Heart left ventricle (tissue), 16 donors: ENCODE data around the gene MIEN1. TPM values are rescaled to one million over a fixed set of nuclear protein-coding genes. Genes with fewer than 3 reads are reported as not detected.

ENCODE experiments used
- ATAC-seq, 4 donors: fragments of 200-7000 bp; cut with Tn5 transposase; one replicate each; pipeline ENCODE4 v1.9.1; 2020 to 2022; ENCODE audit warnings: moderate library complexity in 4 of 4, mild to moderate bottlenecking in 3 of 4, moderate number of reproducible peaks in 1 of 4
- DNase-seq, 5 donors: peaks; one replicate each; pipeline ENCODE4 v3.0.0-alpha.2; 2020
- H3K27ac ChIP-seq, 12 donors: fragments of 200-600 bp; sonication (generic) in 4 of 12; one replicate each; pipeline versions ENCODE4 v1.5.0 to v1.8.0; 2016 to 2022; ENCODE audit warnings: mild to moderate bottlenecking in 2 of 12
- H3K27me3 ChIP-seq, 9 donors: fragments of 200-600 bp; sonication (generic) in 2 of 9; one replicate each; pipeline versions ENCODE4 v1.5.1 to v1.8.0; 2016 to 2022; ENCODE audit warnings: mild to moderate bottlenecking in 3 of 9
- H3K36me3 ChIP-seq, 9 donors: fragments of 200-600 bp; sonication (generic) in 2 of 9; one replicate each; pipeline versions ENCODE4 v1.5.0 to v1.8.0; 2018 to 2022; ENCODE audit warnings: mild to moderate bottlenecking in 2 of 9
- H3K4me1 ChIP-seq, 12 donors: fragments of 200-600 bp; sonication (generic) in 4 of 12; one replicate each; pipeline versions ENCODE4 v1.5.0 to v1.8.0; 2016 to 2022; ENCODE audit warnings: mild to moderate bottlenecking in 3 of 12
- H3K4me3 ChIP-seq, 12 donors: fragments of 200-600 bp; sonication (generic) in 4 of 12; one replicate each; pipeline versions ENCODE4 v1.5.0 to v1.8.0; 2017 to 2022; ENCODE audit warnings: mild to moderate bottlenecking in 9 of 12, moderate library complexity in 4 of 12
- H3K9me3 ChIP-seq, 12 donors: fragments of 200-600 bp; sonication (generic) in 4 of 12; one replicate each; pipeline versions ENCODE4 v1.5.0 to v1.8.0; 2016 to 2022; ENCODE audit warnings: mild to moderate bottlenecking in 1 of 12
- POLR2A ChIP-seq, 2 donors: fragments of 450-650 bp; IDR thresholded peaks; one replicate each; pipeline ENCODE4 v1.6.1; 2017; ENCODE audit warnings: antibody characterized with exemption in 2 of 2, mild to moderate bottlenecking in 2 of 2, moderate library complexity in 2 of 2
- WGBS, 4 donors: extraction: QIAGEN DNeasy Blood & Tissue Kit in 2 of 4; methylation state at CpG; one replicate each; pipeline versions ENCODE4 v1.1.5 to v1.1.7; 2013 to 2018; 5-methylcytosine and 5-hydroxymethylcytosine counted together
- intact Hi-C, 10 donors: fragments of 100-400 bp; cut with DNase I; formaldehyde crosslinking; loops; one replicate each; pipeline versions ENCODE4 v1.11.1 to v1.14.2; 2022
- microRNA-seq, 4 donors: library from miRNA; unstranded; fragments of <30 nt; microRNA quantifications; one replicate each; pipeline versions ENCODE4 to v1.2.0, GENCODE V29; 2017 to 2020
- polyA plus RNA-seq, 2 donors: library from polyadenylated mRNA; stranded (reverse); fragments of 200-250 nt; gene quantifications; one replicate each; pipeline ENCODE4 v1.2.3, GENCODE V29; 2013
- total RNA-seq, 9 donors: library from RNA; depleted of rRNA in 2 of 9; stranded (reverse); fragments of >200 nt in 2 of 9; fragmentation: NEBNext Ultra II Directional in 3 of 9; extraction: Animal tissue kit (Norgen Biotek cat#: 25700) in 3 of 9; gene quantifications; one replicate each; pipeline versions ENCODE4 v1.1.0 to v1.2.4, GENCODE V29; 2016 to 2023
- TF ChIP-seq, protein P1 (sequence below), 12 donors: fragments of 200-600 bp; sonication (generic) in 4 of 12; IDR thresholded peaks; one replicate each; pipeline versions ENCODE4 v1.5.0 to v1.8.0; 2018 to 2022; ENCODE audit warnings: antibody characterized with exemption in 12 of 12, mild to moderate bottlenecking in 5 of 12
- donor health status: ischemic (EF 13 %, LVEDD 7.1; RV severe dilation, severe dysfunction).
- donor health status: healthy with polysubstance abuse.
- donor health status: DM: no; HTN: yes; CAD: no.
- donor health status: DM: no; HTN: no; CAD: no.
- donor health status: ischemic (EF 25% LVEDD 6.9; RV normal size, moderate dysfunction).
- donor health status: ischemic (EF 25% LVEDD 5.7; RV mildly dilated, moderate dysfunction).
- donor health status: healthy.
- donor health status: DM: yes; HTN: yes; CAD: no.
- donor health status: ischemic (EF 35%, LVEDD 5.7; RV mildly dilated, moderate dysfunction).
- donor health status: nonischemic (EF 11% LVEDD 7.7; RV severe dilation, severe dysfunction).
- donor health status: DM: yes; HTN: yes; CAD: no.
- donor health status: PGD.
- donor health status: ischemic (EF 29% LVEDD 5.4; RV normal size, mild dysfunction).
- donor health status: nonischemic (EF 23%, LVEDD 6.1; RV moderate dilation, normal function).

MIEN1 gene
- total and polyA plus RNA-seq, 11 donors = 34.3 to 159 (median 55.1) TPM

- no peaks in the 10 kb centered on the region for H3K9me3 ChIP-seq
- no peak overlapping the region for H3K4me3 ChIP-seq
- DNase-seq (peak in 1 of 5 donors; percentile 16), ATAC-seq (no peak)
- 89 to 93% (median 90%) methylated on average over 11 to 12 of the region's 12 CpGs for WGBS, 4 donors
- H3K4me1 ChIP-seq = peaks cover 0 to 30% (median 22%) of the 10 kb centered on the region in 12 donors
- no peaks in the 10 kb centered on the region for H3K27me3 ChIP-seq
- H3K36me3 ChIP-seq = peaks cover 0 to 40% (median 18%) of the 10 kb centered on the region in 9 donors
- intact Hi-C loops = loop anchor here in 3 of 10 donors (5.0 kb wide), 3 partner anchors 43 to 68 kb away; partner anchors contain the start of gene MIEN1 (in 2 of the 3)
- no peak overlapping the region for H3K27ac ChIP-seq
- TF ChIP-seq, protein P1, sequence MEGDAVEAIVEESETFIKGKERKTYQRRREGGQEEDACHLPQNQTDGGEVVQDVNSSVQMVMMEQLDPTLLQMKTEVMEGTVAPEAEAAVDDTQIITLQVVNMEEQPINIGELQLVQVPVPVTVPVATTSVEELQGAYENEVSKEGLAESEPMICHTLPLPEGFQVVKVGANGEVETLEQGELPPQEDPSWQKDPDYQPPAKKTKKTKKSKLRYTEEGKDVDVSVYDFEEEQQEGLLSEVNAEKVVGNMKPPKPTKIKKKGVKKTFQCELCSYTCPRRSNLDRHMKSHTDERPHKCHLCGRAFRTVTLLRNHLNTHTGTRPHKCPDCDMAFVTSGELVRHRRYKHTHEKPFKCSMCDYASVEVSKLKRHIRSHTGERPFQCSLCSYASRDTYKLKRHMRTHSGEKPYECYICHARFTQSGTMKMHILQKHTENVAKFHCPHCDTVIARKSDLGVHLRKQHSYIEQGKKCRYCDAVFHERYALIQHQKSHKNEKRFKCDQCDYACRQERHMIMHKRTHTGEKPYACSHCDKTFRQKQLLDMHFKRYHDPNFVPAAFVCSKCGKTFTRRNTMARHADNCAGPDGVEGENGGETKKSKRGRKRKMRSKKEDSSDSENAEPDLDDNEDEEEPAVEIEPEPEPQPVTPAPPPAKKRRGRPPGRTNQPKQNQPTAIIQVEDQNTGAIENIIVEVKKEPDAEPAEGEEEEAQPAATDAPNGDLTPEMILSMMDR (IDR thresholded peaks at IDR 0.05) = no peak
- no peak for TF ChIP-seq POLR2A (IDR thresholded peaks at IDR 0.05)
Observed at GRCh38 chr17:39684369-39685192, 45.8 kb downstream of the MIEN1 start.

DNA sequence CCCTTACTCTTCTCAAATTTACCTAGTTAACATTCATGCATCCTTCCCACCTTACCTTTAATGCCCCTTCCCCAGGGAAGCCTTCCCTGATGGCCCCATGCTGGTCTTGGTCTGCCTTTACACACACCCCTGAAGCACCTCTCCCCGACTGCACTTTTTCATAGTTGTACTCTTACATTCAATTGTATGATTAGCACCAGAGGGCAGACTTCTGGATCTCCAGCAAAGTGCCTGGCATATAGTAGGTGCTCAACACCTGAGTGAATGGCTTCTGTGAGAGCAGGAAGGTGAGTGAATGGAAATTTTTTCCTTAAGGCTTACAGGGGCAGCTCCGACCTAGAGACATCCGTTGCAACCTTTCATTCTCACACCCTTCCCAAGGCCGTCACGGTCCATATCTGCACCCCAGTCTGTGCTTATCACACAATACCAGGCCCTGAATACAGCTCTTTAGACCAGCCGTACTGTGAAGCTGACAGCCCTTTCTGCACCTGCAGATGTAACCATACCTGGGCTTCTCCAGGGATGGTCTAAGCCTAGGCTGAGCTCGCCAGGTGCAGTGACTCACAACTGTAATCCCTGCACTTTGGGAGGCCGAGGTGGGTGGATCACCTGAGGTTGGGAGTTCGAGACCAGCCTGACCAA, 46.9 kb downstream of the MIEN1 start:
- H3K4me1 ChIP-seq = peaks cover 0 to 32% (median 21%) of the 10 kb centered on the region in 12 donors
- TF ChIP-seq, protein P1 (IDR thresholded peaks at IDR 0.05) = no peak
- TF ChIP-seq POLR2A (IDR thresholded peaks at IDR 0.05) = no peak
- ATAC-seq (no peak), DNase-seq (peak in 1 of 5 donors; percentile 4)
- intact Hi-C loops = no loop called here
- peaks cover 0 to 45% (median 18%) of the 10 kb centered on the region in 9 donors for H3K36me3 ChIP-seq
- H3K27me3 ChIP-seq = no peaks in the 10 kb centered on the region
- H3K27ac ChIP-seq = no peak overlapping the region
- H3K9me3 ChIP-seq = no peaks in the 10 kb centered on the region
- no peak overlapping the region for H3K4me3 ChIP-seq
- 86 to 91% (median 90%) methylated on average over 9 of the region's 9 CpGs for WGBS, 4 donors

DNA sequence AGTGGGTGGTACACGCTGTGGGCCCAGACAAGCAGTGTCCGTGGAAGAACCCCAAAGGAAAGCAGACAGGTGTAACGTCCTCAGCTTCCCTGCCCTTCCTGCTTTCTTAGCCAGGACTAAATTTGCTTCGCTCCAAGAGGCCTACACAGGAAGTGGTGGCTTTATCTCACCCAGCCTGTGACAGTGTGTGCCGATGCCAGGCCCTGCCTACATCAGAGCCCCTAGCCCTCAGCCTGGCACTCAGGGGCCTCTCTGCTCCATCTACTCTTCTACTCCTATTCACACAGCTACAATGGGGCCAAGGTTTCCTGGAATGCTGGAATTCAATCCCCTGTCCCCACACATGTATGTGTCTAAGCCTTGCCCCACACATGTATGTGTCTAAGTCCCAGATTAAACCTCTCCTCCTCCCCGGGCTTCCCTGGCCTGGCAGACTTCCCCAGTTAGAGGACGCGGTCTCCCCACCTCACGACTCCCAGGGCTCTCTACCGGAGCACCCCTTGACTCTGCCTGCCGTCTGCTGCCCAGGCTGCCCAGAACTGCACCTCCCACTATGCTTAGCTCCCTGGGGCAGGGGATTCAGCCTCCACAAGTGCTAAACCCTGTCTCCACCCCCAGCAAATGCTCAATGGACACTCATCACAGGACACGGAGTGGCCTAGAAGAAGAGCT, 50.7 kb downstream of the MIEN1 start:
- Histone ChIP-seq H3K27me3 (no peaks in the 10 kb centered on the region), H3K4me3 (no peak overlapping the region), H3K27ac (peak overlapping the region; percentile 75 to 93 (median 90)), H3K9me3 (no peaks in the 10 kb centered on the region), H3K36me3 (peaks cover 0 to 41% (median 16%) of the 10 kb centered on the region in 9 donors), H3K4me1 (peaks cover 0 to 58% (median 48%) of the 10 kb centered on the region in 12 donors)
- ATAC-seq (peak; percentile 43 to 58 (median 50)), DNase-seq (peak in 4 of 5 donors; percentile 52 to 76 (median 68))
- TF ChIP-seq POLR2A (IDR thresholded peaks at IDR 0.05) = no peak
- TF ChIP-seq, protein P1 (IDR thresholded peaks at IDR 0.05) = no peak
- intact Hi-C loops = loop anchor here in 1 of 10 donors (10.0 kb wide), 1 partner anchor 55 kb away; the partner anchor contains the start of gene PPP1R1B
- WGBS, 4 donors = 42 to 58% (median 48%) methylated on average over 12 of the region's 12 CpGs

Small RNA genes within 50 kb of the gene (microRNA-seq; reads per million reads assigned to microRNA genes)
- gene MIR4728 = 0.60 to 1.5 (median 1.0) reads per million in 4 donors

Other genes with a start within 250 kb of the MIEN1 start
- not detected for gene NEUROD2, start 122.6 kb downstream of the MIEN1 start, total RNA-seq
- gene NEUROD2, start 122.6 kb downstream of the MIEN1 start, polyA plus RNA-seq = not detected
- 1 to 10 TPM in 4 of 9 donors, under 1 TPM in 4, not detected in 1; 0.54 to 5.8 (median 0.88) TPM for gene PPP1R1B, start 103.6 kb downstream of the MIEN1 start, total RNA-seq
- 1 to 10 TPM in 1 of 2 donors, under 1 TPM in 1; 0.61 to 2.5 TPM for gene PPP1R1B, start 103.6 kb downstream of the MIEN1 start, polyA plus RNA-seq
- 10 to 100 TPM; 14.1 to 36.5 (median 19.3) TPM for gene STARD3, start 93.4 kb downstream of the MIEN1 start, total RNA-seq
- gene STARD3, start 93.4 kb downstream of the MIEN1 start, polyA plus RNA-seq = 10 to 100 TPM; 24.2 to 57.2 TPM
- gene TCAP, start 65.2 kb downstream of the MIEN1 start, total RNA-seq = 1,000 to 10,000 TPM; 2,428 to 9,343 (median 4,137) TPM
- gene TCAP, start 65.2 kb downstream of the MIEN1 start, polyA plus RNA-seq = 1,000 to 10,000 TPM; 2,028 to 5,784 TPM
- gene PNMT, start 62.1 kb downstream of the MIEN1 start, total RNA-seq = 1 to 10 TPM; 2.4 to 7.9 (median 6.0) TPM
- gene PNMT, start 62.1 kb downstream of the MIEN1 start, polyA plus RNA-seq = 10 to 100 TPM; 13.0 to 15.6 TPM
- gene PGAP3, start 42.5 kb downstream of the MIEN1 start, total RNA-seq = 10 to 100 TPM in 7 of 9 donors, 1 to 10 TPM in 2; 8.0 to 18.8 (median 13.1) TPM
- gene PGAP3, start 42.5 kb downstream of the MIEN1 start, polyA plus RNA-seq = 10 to 100 TPM; 13.3 to 13.8 TPM
- gene ERBB2, start 30.5 kb downstream of the MIEN1 start, total RNA-seq = 10 to 100 TPM; 51.4 to 95.1 (median 79.3) TPM
- gene ERBB2, start 30.5 kb downstream of the MIEN1 start, polyA plus RNA-seq = 10 to 100 TPM; 29.7 to 77.4 TPM
- gene GRB7, start 7.4 kb upstream of the MIEN1 start, total RNA-seq = 1 to 10 TPM in 7 of 9 donors, under 1 TPM in 2; 0.48 to 8.2 (median 1.7) TPM
- gene GRB7, start 7.4 kb upstream of the MIEN1 start, polyA plus RNA-seq = 1 to 10 TPM in 1 of 2 donors, under 1 TPM in 1; 0.57 to 1.3 TPM
- gene IKZF3, start 133.8 kb upstream of the MIEN1 start, total RNA-seq = 1 to 10 TPM in 2 of 9 donors, under 1 TPM in 7; 0.07 to 6.9 (median 0.22) TPM
- gene IKZF3, start 133.8 kb upstream of the MIEN1 start, polyA plus RNA-seq = under 1 TPM; 0.08 to 0.11 TPM
- gene ZPBP2, start 137.7 kb upstream of the MIEN1 start, total RNA-seq = not detected
- not detected for gene ZPBP2, start 137.7 kb upstream of the MIEN1 start, polyA plus RNA-seq
- gene GSDMB, start 188.1 kb upstream of the MIEN1 start, total RNA-seq = 1 to 10 TPM; 1.6 to 5.3 (median 2.8) TPM
- gene GSDMB, start 188.1 kb upstream of the MIEN1 start, polyA plus RNA-seq = 1 to 10 TPM; 2.0 to 4.7 TPM
- 100 to 1,000 TPM in 1 of 9 donors, 10 to 100 TPM in 8; 40.0 to 111 (median 59.2) TPM for gene ORMDL3, start 197.1 kb upstream of the MIEN1 start, total RNA-seq
- gene ORMDL3, start 197.1 kb upstream of the MIEN1 start, polyA plus RNA-seq = 10 to 100 TPM; 49.9 to 64.0 TPM
- not detected for gene LRRC3C, start 197.2 kb upstream of the MIEN1 start, total RNA-seq
- not detected for gene LRRC3C, start 197.2 kb upstream of the MIEN1 start, polyA plus RNA-seq
- gene GSDMA, start 232.5 kb upstream of the MIEN1 start, total RNA-seq = 1 to 10 TPM in 2 of 9 donors, under 1 TPM in 5, not detected in 2; 0.35 to 3.7 (median 0.52) TPM
- gene GSDMA, start 232.5 kb upstream of the MIEN1 start, polyA plus RNA-seq = under 1 TPM in 1 of 2 donors, not detected in 1; 0.08 TPM